K562 (cell line): ENCODE data around the gene CKLF. TPM values are rescaled to one million over a fixed set of nuclear protein-coding genes. Genes with fewer than 3 reads are reported as not detected.

Experiments used
- CHAMP1 ChIP-seq: fragments of 450-650 bp; IDR thresholded peaks from 2 replicates; pipeline ENCODE4 v1.6.1; 2016; ENCODE audit warnings: mild to moderate bottlenecking
- CREM ChIP-seq: IDR thresholded peaks from 2 replicates; pipeline ENCODE4 v1.6.1; 2014; ENCODE audit warnings: antibody characterized with exemption, low read depth
- CTCF ChIP-seq, 3 experiments: IDR thresholded peaks in 2 of 3; conservative IDR thresholded peaks in 1 of 3; 2 replicates each; pipeline ENCODE4 v1.5.1; 2011 to 2012; ENCODE audit warnings: low read length in 3 of 3, mild to moderate bottlenecking in 3 of 3, control low read depth in 2 of 3, improper control_type of control experiment in 1 of 3, inconsistent platforms in 1 of 3, low read depth in 1 of 3, mixed read lengths in 1 of 3, moderate library complexity in 1 of 3; ENCODE audit not compliant: insufficient read depth in 2 of 3
- FIP1L1 ChIP-seq: fragments of 200-400 bp; formaldehyde crosslinking; IDR thresholded peaks from 2 replicates; pipeline ENCODE4 v1.6.1; 2018; ENCODE audit warnings: mild to moderate bottlenecking, low read depth, low read length; ENCODE audit not compliant: poor library complexity, severe bottlenecking
- GATAD2B ChIP-seq: fragments of 450-650 bp; IDR thresholded peaks from 2 replicates; pipeline ENCODE4 v1.6.1; 2017; ENCODE audit warnings: mild to moderate bottlenecking, borderline replicate concordance
- KDM1A ChIP-seq, 2 experiments: fragments of 450-650 bp; IDR thresholded peaks; 2 replicates each; pipeline ENCODE4 v1.6.1; 2016; ENCODE audit warnings: mild to moderate bottlenecking in 2 of 2
- KDM2B ChIP-seq: fragments of 250-450 bp; sonication (Bioruptor Pico); IDR thresholded peaks from 2 replicates; pipeline ENCODE4 v1.8.0; 2021; ENCODE audit warnings: mild to moderate bottlenecking, moderate library complexity
- L3MBTL2 ChIP-seq: fragments of 450-650 bp; IDR thresholded peaks from 2 replicates; pipeline ENCODE4 v1.6.1; 2016; ENCODE audit warnings: mild to moderate bottlenecking, moderate library complexity
- MAZ ChIP-seq, 2 experiments: fragments of 450-650 bp in 1 of 2; sonication (generic) in 1 of 2; formaldehyde crosslinking; IDR thresholded peaks in 1 of 2; conservative IDR thresholded peaks in 1 of 2; 2 replicates each; pipeline versions ENCODE4 v1.4.0 to v1.5.0; 2020; ENCODE audit warnings: mild to moderate bottlenecking in 1 of 2, missing genetic modification reagents in 1 of 2
- MTF1 ChIP-seq: fragments of 250-450 bp; sonication (Bioruptor Pico); IDR thresholded peaks from 2 replicates; pipeline ENCODE4 v1.9.0; 2021; ENCODE audit warnings: moderate library complexity, mild to moderate bottlenecking, inconsistent platforms, borderline replicate concordance
- NFRKB ChIP-seq: fragments of 450-650 bp; IDR thresholded peaks from 2 replicates; pipeline ENCODE4 v1.6.1; 2016; ENCODE audit warnings: low read depth
- NR3C1 ChIP-seq: sonication (generic); formaldehyde crosslinking; IDR thresholded peaks from 2 replicates; pipeline ENCODE4 v1.8.1; 2022; ENCODE audit warnings: missing genetic modification reagents
- PHF20 ChIP-seq: fragments of 450-650 bp; IDR thresholded peaks from 2 replicates; pipeline ENCODE4 v1.6.1; 2018; ENCODE audit not compliant: partially characterized antibody
- TEAD1 ChIP-seq, 2 experiments: fragments of 450-650 bp in 1 of 2; sonication (generic) in 1 of 2; formaldehyde crosslinking; IDR thresholded peaks; 2 replicates each; pipeline versions ENCODE4 v1.4.0 to v1.8.0; 2020 to 2022; ENCODE audit warnings: mild to moderate bottlenecking in 2 of 2, missing genetic modification reagents in 1 of 2
- UBTF ChIP-seq, 2 experiments: IDR thresholded peaks; 2 replicates each; pipeline ENCODE4 v1.6.1; 2012; ENCODE audit warnings: improper control_type of control experiment in 2 of 2, low read depth in 2 of 2, low read length in 2 of 2, borderline replicate concordance in 1 of 2
- ZNF12 ChIP-seq: sonication (generic); formaldehyde crosslinking; IDR thresholded peaks from 2 replicates; pipeline ENCODE4 v1.4.0; 2020; ENCODE audit warnings: mild to moderate bottlenecking, missing genetic modification reagents
- ZNF175 ChIP-seq: fragments of 200-800 bp; sonication (Bioruptor generic); IDR thresholded peaks from 2 replicates; pipeline ENCODE4 v1.6.1; 2016; ENCODE audit warnings: low read depth, mild to moderate bottlenecking, missing genetic modification characterization, missing compliant biosample characterization
- ZNF511 ChIP-seq: sonication (generic); formaldehyde crosslinking; IDR thresholded peaks from 2 replicates; pipeline ENCODE4 v1.8.0; 2022; ENCODE audit warnings: mild to moderate bottlenecking, missing genetic modification reagents
- ZNF830 ChIP-seq: fragments of 250-450 bp; sonication (Bioruptor Pico); IDR thresholded peaks from 2 replicates; pipeline ENCODE4 v1.5.0; 2021; ENCODE audit warnings: mild to moderate bottlenecking
- polyA plus RNA-seq, 8 experiments: library from polyadenylated mRNA; depleted of rRNA in 4 of 8; stranded (reverse) in 5 of 8; unstranded in 3 of 8; fragments of >200 nt; fragmentation: Nextera tagmentation in 2 of 8; fragmentation: Illumina TruSeq in 1 of 8; extraction: Ambion mirVana in 2 of 8; extraction: Trizol in 1 of 8; gene quantifications; 2 replicates each; pipeline versions ENCODE4 v1.2.1 to v1.2.3, GENCODE V29; 2011 to 2014; ENCODE audit warnings: inconsistent platforms in 1 of 8, missing spikeins in 1 of 8
- total RNA-seq, 7 experiments: library from RNA; depleted of rRNA in 6 of 7; stranded (reverse); fragments of >200 nt in 6 of 7; fragmentation: Illumina TruSeq in 2 of 7; extraction: Trizol in 2 of 7; gene quantifications; 2 replicates each; pipeline versions ENCODE4 v1.2.1 to v1.2.3, GENCODE V29; 2011 to 2021; ENCODE audit warnings: low replicate concordance in 1 of 7

The CKLF gene
- total and polyA plus RNA-seq, 9 of the 15 experiments (the other 6 are each of a cell fraction or from before 2014, with no cell fraction given): 84.8 to 322 (median 118) TPM

- TF ChIP-seq CTCF (IDR thresholded peaks at IDR 0.05 in 2 of 3, conservative IDR thresholded peaks at IDR 0.05 in 1 of 3; ENCODE audit: insufficient read depth in 2 of 3, low read depth in 1 of 3, low read length in 3 of 3) (peak; percentile 37 to 51 (median 46); a peak in 4 of 6 replicates), GATAD2B (peak; percentile 85), TEAD1 (CRISPR knock-in tag; IDR thresholded peaks at IDR 0.05) (0 out of 4 replicates have a peak, but pooled peaks of 1 of the 2 experiments have one; percentile 79), NFRKB (peak; percentile 78; the same call in 1 of the 2 replicates), ZNF12 (CRISPR knock-in tag) (0 out of 2 replicates have a peak, but pooled peaks have one; percentile 45), CHAMP1 (no peak), UBTF (IDR thresholded peaks at IDR 0.05; ENCODE audit: borderline replicate concordance in 1 of 2, low read depth in 2 of 2, low read length in 2 of 2) (peak; percentile 76 to 91; a peak in 3 of 4 replicates), L3MBTL2 (peak; percentile 72), PHF20 (peak; percentile 53), NR3C1 (CRISPR knock-in tag) (no peak), ZNF511 (CRISPR knock-in tag) (peak; percentile 21; the same call in 1 of the 2 replicates), ZNF830 (CRISPR knock-in tag) (no peak), ZNF175 (CRISPR knock-in tag) (0 out of 2 replicates have a peak, but pooled peaks have one; percentile 25), FIP1L1 (peak; percentile 81), MTF1 (CRISPR knock-in tag) (no peak), CREM (no peak), MAZ (CRISPR knock-in tag; conservative IDR thresholded peaks at IDR 0.05 in 1 of 2, IDR thresholded peaks at IDR 0.05 in 1 of 2) (peak in 1 of 2 experiments; percentile 78; a peak in 1 of 4 replicates), KDM2B (CRISPR knock-in tag) (peak; percentile 37; the same call in 1 of the 2 replicates), KDM1A (IDR thresholded peaks at IDR 0.05) (0 out of 4 replicates have a peak, but pooled peaks of 1 of the 2 experiments have one; percentile 48)
These were observed 2.9 kb upstream of the CKLF start, which contains the start of gene TK2 (continued) for GRCh38 chr16:66549284-66550131.
